Stimulated activated CD8-positive, alpha-beta memory T cell treated with anti-CD3 and anti-CD28 coated beads, Interleukin-15, amount 100 ng/mL, for 4 hours (primary cell): ENCODE results near the gene BZW2.
"Not testable (repeated sequence)": the region's sequence is repeated elsewhere in the genome, so short reads cannot be mapped to it uniquely, and the experiment has no call there.

Source experiments
- DNase-seq, 2 donors: peaks; one replicate each; pipeline ENCODE4 v3.0.0-alpha.2; 2020; ENCODE audit warnings: low read depth in 2 of 2

Gene BZW2

GRCh38 chr7:16644636-16645592 is 1.1 kb upstream of the BZW2 start:
- DNase-seq: peak; percentile 25 to 26

GRCh38 chr7:16646472-16647072 is 591 bp downstream of the BZW2 start:
- DNase-seq: no peak

GRCh38 chr7:16647435-16647960 is 1.5 kb downstream of the BZW2 start:
- no peak for DNase-seq

- no peak for DNase-seq
Observed at GRCh38 chr7:16648551-16648950, 2.6 kb downstream of the BZW2 start.

GRCh38 chr7:16649196-16649595 is 3.2 kb downstream of the BZW2 start:
- DNase-seq: no peak

- DNase-seq: no peak
Observed at GRCh38 chr7:16650266-16650665, 4.3 kb downstream of the BZW2 start.

GRCh38 chr7:16651396-16652239 is 5.6 kb downstream of the BZW2 start:
- no peak for DNase-seq

- no peak for DNase-seq
Observed at GRCh38 chr7:16652240-16652583, 6.2 kb downstream of the BZW2 start.

- DNase-seq: no peak
Observed at GRCh38 chr7:16652888-16653287, 6.9 kb downstream of the BZW2 start.

GRCh38 chr7:16655394-16655793 is 9.4 kb downstream of the BZW2 start:
- no peak for DNase-seq

- no peak for DNase-seq
Observed at GRCh38 chr7:16656141-16656540, 10.2 kb downstream of the BZW2 start.

GRCh38 chr7:16657656-16658279 is 11.8 kb downstream of the BZW2 start:
- DNase-seq: no peak

- DNase-seq: not testable (repeated sequence)
Observed at GRCh38 chr7:16659854-16660497, 14.0 kb downstream of the BZW2 start.

- no peak for DNase-seq
Observed at GRCh38 chr7:16660702-16661464, 14.9 kb downstream of the BZW2 start.

- DNase-seq: no peak
Observed at GRCh38 chr7:16661924-16662323, 15.9 kb downstream of the BZW2 start.

- no peak for DNase-seq
Observed at GRCh38 chr7:16667355-16667754, 21.4 kb downstream of the BZW2 start.

- no peak for DNase-seq
Observed at GRCh38 chr7:16668049-16668858, 22.3 kb downstream of the BZW2 start.

GRCh38 chr7:16668978-16669377 is 23.0 kb downstream of the BZW2 start:
- no peak for DNase-seq

GRCh38 chr7:16669581-16669980 is 23.6 kb downstream of the BZW2 start:
- no peak for DNase-seq

- no peak for DNase-seq
Observed at GRCh38 chr7:16670021-16670420, 24.0 kb downstream of the BZW2 start.
